Kidney (tissue), 14 donors: ENCODE data around the gene MSLN. TPM values are rescaled to one million over a fixed set of nuclear protein-coding genes. Genes with fewer than 3 reads are reported as not detected.

Experiments used
- DNase-seq, 5 donors: peaks; one replicate each; pipeline ENCODE4 v3.0.0-alpha.2; 2013 to 2020
- FAIRE-seq: peaks from 2 replicates; lab custom pipeline; 2012; peaks lifted over from hg19 to GRCh38; lab: Jason Lieb, UNC
- H3K27ac ChIP-seq, 2 donors: one replicate each; pipeline ENCODE4 v1.7.0; 2013; ENCODE audit warnings: low read depth in 2 of 2, low read length in 2 of 2, inconsistent platforms in 1 of 2
- H3K27me3 ChIP-seq: one replicate; pipeline ENCODE4 v1.7.1; 2013; ENCODE audit warnings: low read length, inconsistent platforms; ENCODE audit not compliant: control insufficient read depth, insufficient read depth
- H3K36me3 ChIP-seq, 3 donors: one replicate each; pipeline versions ENCODE4 v1.7.0 to v1.7.1; 2013; ENCODE audit warnings: low read length in 3 of 3, control low read depth in 1 of 3, inconsistent platforms in 1 of 3; ENCODE audit not compliant: insufficient read depth in 3 of 3, control insufficient read depth in 2 of 3
- H3K4me1 ChIP-seq, 3 donors: one replicate each; pipeline versions ENCODE4 v1.7.0 to v1.7.1; 2013; ENCODE audit warnings: low read length in 3 of 3, inconsistent platforms in 1 of 3, low read depth in 1 of 3; ENCODE audit not compliant: control insufficient read depth in 2 of 3, insufficient read depth in 2 of 3
- H3K4me3 ChIP-seq, 3 donors: one replicate each; pipeline versions ENCODE4 v1.7.0 to v1.8.1; 2013; ENCODE audit warnings: low read length in 3 of 3, control low read depth in 1 of 3, inconsistent platforms in 1 of 3
- H3K9ac ChIP-seq, 3 donors: one replicate each; pipeline versions ENCODE4 v1.7.0 to v1.7.1; 2013; ENCODE audit warnings: low read length in 3 of 3, control low read depth in 1 of 3, inconsistent platforms in 1 of 3
- H3K9me3 ChIP-seq, 3 donors: one replicate each; pipeline versions ENCODE4 v1.7.0 to v1.7.1; 2013; ENCODE audit warnings: low read length in 3 of 3, control low read depth in 1 of 3, inconsistent platforms in 1 of 3; ENCODE audit not compliant: control insufficient read depth in 2 of 3, insufficient read depth in 1 of 3
- intact Hi-C: fragments of 100-400 bp; cut with DNase I; formaldehyde crosslinking; loops from one replicate; pipeline ENCODE4 v1.11.1; 2022
- polyA plus RNA-seq: library from polyadenylated mRNA; stranded (reverse); fragments of 350-450 nt; fragmentation: Illumina TruSeq; extraction: RNeasy Lipid Tissue Mini Kit (QIAGEN cat#74804); gene quantifications from one replicate; pipeline ENCODE4 v1.2.3, GENCODE V29; 2014; ENCODE audit warnings: low read depth, low replicate concordance; ENCODE audit not compliant: insufficient read depth
- total RNA-seq: library from RNA; stranded (reverse); fragmentation: NEBNext Ultra II Directional; extraction: Animal tissue kit (Norgen Biotek cat#: 25700); gene quantifications from one replicate; pipeline ENCODE4 v1.2.1, GENCODE V29; 2021
- TF ChIP-seq, protein P1 (sequence below): IDR thresholded peaks from 3 replicates; pipeline ENCODE4 v1.5.1; 2012; ENCODE audit warnings: mild to moderate bottlenecking, moderate library complexity, borderline replicate concordance; ENCODE audit not compliant: insufficient read depth; ENCODE audit errors: extremely low read depth
- donor health status: control.
- donor health status: control.
- donor health status: control.
- donor health status: control.
- donor health status: control.
- donor health status: DM: yes; HTN: yes; CAD: no.
- donor health status: Normal renal cell carcinoma (clear cell type).

Gene MSLN
- total and polyA plus RNA-seq, 2 donors from 2014 or later: 3.7 to 19.4 TPM

DNA sequence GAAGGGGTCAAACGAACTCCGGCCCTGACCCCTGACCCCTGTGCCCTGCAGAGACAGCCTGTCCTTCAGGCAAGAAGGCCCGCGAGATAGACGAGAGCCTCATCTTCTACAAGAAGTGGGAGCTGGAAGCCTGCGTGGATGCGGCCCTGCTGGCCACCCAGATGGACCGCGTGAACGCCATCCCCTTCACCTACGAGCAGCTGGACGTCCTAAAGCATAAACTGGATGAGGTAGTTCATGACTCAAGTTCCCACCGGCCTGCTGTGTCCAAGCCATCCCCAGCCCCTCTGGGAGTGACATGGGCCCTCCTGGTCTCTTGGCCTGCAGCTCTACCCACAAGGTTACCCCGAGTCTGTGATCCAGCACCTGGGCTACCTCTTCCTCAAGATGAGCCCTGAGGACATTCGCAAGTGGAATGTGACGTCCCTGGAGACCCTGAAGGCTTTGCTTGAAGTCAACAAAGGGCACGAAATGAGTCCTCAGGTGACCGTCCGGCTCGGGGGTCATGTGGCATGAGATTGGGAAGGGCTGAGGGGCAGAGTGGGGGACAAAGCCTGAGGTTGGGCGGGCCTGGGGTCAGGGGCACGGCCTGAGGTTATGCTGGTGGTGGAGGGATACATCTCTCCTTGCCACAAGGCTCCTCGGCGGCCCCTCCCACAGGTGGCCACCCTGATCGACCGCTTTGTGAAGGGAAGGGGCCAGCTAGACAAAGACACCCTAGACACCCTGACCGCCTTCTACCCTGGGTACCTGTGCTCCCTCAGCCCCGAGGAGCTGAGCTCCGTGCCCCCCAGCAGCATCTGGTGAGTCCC, 5.7 kb downstream of the MSLN start:
- no peaks in the 10 kb centered on the region for H3K27me3 ChIP-seq
- TF ChIP-seq, protein P1, sequence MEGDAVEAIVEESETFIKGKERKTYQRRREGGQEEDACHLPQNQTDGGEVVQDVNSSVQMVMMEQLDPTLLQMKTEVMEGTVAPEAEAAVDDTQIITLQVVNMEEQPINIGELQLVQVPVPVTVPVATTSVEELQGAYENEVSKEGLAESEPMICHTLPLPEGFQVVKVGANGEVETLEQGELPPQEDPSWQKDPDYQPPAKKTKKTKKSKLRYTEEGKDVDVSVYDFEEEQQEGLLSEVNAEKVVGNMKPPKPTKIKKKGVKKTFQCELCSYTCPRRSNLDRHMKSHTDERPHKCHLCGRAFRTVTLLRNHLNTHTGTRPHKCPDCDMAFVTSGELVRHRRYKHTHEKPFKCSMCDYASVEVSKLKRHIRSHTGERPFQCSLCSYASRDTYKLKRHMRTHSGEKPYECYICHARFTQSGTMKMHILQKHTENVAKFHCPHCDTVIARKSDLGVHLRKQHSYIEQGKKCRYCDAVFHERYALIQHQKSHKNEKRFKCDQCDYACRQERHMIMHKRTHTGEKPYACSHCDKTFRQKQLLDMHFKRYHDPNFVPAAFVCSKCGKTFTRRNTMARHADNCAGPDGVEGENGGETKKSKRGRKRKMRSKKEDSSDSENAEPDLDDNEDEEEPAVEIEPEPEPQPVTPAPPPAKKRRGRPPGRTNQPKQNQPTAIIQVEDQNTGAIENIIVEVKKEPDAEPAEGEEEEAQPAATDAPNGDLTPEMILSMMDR: no peak
- FAIRE-seq: no peak

DNA sequence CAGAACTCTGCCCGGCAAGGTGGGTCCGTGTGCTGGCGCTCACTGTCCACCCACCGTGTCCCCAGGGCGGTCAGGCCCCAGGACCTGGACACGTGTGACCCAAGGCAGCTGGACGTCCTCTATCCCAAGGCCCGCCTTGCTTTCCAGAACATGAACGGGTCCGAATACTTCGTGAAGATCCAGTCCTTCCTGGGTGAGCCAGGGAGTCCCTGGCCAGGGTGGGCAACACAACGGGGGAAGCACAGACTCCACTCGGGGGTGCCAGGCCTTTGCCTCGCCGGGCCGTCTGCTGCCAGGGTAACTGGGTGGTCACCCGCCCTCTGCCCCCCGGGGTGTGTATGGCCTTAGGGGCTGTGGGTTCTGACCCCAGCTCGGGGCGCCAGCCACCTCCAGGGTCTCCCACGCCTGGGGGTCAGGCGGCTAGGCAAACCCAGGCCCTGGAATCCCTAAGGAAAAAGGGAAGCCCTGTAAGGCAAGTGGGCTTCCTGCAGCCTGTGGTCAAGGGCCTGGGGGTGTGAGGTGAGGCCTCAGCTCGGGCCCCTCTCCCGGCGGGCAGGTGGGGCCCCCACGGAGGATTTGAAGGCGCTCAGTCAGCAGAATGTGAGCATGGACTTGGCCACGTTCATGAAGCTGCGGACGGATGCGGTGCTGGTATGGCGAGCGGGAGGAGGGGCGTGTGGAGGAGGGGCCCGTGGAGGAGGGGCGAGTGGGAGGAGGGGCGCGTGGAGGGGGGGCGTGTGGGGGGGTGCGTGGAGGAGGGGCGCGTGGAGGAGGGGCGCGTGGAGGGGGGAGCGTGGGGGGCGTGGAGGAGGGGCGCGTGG, 6.5 kb downstream of the MSLN start:
- TF ChIP-seq, protein P1: no peak
- intact Hi-C loops: no loop called here
- no peak overlapping the region for H3K9ac ChIP-seq
- DNase-seq (peak in 2 of 5 donors; percentile 63 to 69), FAIRE-seq (no peak)
- no peak overlapping the region for H3K27ac ChIP-seq
- H3K4me3 ChIP-seq: no peak overlapping the region
- no peaks in the 10 kb centered on the region for H3K9me3 ChIP-seq
- no peaks in the 10 kb centered on the region for H3K4me1 ChIP-seq
- no peaks in the 10 kb centered on the region for H3K27me3 ChIP-seq
- H3K36me3 ChIP-seq: no peaks in the 10 kb centered on the region

More for the DNA sequence above, 5.7 kb downstream of the MSLN start:
- Histone ChIP-seq H3K4me3 (no peak overlapping the region), H3K4me1 (no peaks in the 10 kb centered on the region), H3K27ac (no peak overlapping the region), H3K36me3 (no peaks in the 10 kb centered on the region), H3K9ac (no peak overlapping the region), H3K9me3 (no peaks in the 10 kb centered on the region)
- no peak for DNase-seq
- intact Hi-C loops: no loop called here

DNA sequence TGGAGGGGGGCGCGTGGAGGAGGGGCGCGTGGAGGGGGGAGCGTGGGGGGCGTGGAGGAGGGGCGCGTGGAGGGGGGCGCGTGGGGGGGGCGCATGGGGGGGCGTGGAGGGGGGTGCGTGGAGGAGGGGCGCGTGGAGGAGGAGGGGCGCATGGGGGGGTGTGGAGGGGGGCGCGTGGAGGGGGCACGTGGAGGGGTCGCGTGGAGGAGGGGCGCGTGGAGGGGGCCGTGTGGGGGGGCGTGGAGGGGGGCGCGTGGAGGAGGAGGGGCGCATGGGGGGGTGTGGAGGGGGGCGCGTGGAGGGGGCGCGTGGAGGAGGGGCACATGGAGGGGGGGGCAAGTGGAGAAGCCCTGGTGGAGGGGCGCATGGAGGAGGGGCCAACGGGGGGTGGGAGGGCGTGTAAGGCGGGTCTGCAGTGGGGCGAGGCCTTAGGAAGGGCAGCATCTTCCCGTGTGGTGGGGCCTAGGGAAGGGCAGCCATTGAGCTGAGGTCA, 7.3 kb downstream of the MSLN start:
- FAIRE-seq (no peak), DNase-seq (no peak)
- H3K4me3 ChIP-seq: no peak overlapping the region
- H3K9me3 ChIP-seq: no peaks in the 10 kb centered on the region
- TF ChIP-seq, protein P1: no peak
- H3K27ac ChIP-seq: no peak overlapping the region
- no peaks in the 10 kb centered on the region for H3K36me3 ChIP-seq
- intact Hi-C loops: no loop called here
- no peak overlapping the region for H3K9ac ChIP-seq
- no peaks in the 10 kb centered on the region for H3K4me1 ChIP-seq
- H3K27me3 ChIP-seq: no peaks in the 10 kb centered on the region
